T-helper 17 cell (primary cell): ENCODE measurements around the gene FAM180A. TPM values are rescaled to one million over a fixed set of nuclear protein-coding genes. Genes with fewer than 3 reads are reported as not detected.

ENCODE experiments used
- ATAC-seq: fragments of 150-1000 bp; cut with Tn5 transposase; 2 replicates; pipeline ENCODE4 v1.10.0; 2021; ENCODE audit warnings: mild to moderate bottlenecking, moderate library complexity
- DNase-seq, 3 donors: peaks; one replicate each; pipeline versions ENCODE4 v3.0.0 to v3.0.0-alpha.2; 2020 to 2021
- H3K9me3 ChIP-seq: one replicate; pipeline ENCODE4 v1.7.0; 2013; ENCODE audit warnings: low read length, mild to moderate bottlenecking; ENCODE audit not compliant: control insufficient read depth, poor library complexity, severe bottlenecking
- H3K27ac Mint-ChIP-seq: one replicate; pipeline ENCODE4 v1.8.0; 2022; ENCODE audit warnings: mild to moderate bottlenecking, moderate library complexity, mixed read lengths
- H3K27me3 Mint-ChIP-seq: one replicate; pipeline ENCODE4 v1.8.0; 2022; ENCODE audit warnings: mixed read lengths
- H3K36me3 Mint-ChIP-seq: one replicate; pipeline ENCODE4 v1.8.0; 2022; ENCODE audit warnings: low read depth, mixed read lengths
- H3K4me1 Mint-ChIP-seq: one replicate; pipeline ENCODE4 v1.8.0; 2022; ENCODE audit warnings: mild to moderate bottlenecking, mixed read lengths
- H3K4me3 Mint-ChIP-seq: one replicate; pipeline ENCODE4 v1.8.0; 2022; ENCODE audit warnings: mild to moderate bottlenecking, moderate library complexity, mixed read lengths
- total RNA-seq, 4 donors: library from RNA in 2 of 4; stranded (reverse) in 2 of 4; gene quantifications; one replicate each; pipeline ENCODE4 v1.2.3 and lab custom pipeline; 2022 to 2026

FAM180A gene
- total RNA-seq, 2 donors from 2014 or later, result not detected

- Mint-ChIP-seq H3K27ac (no peak overlapping the region), H3K36me3 (peaks cover 5% of the 10 kb centered on the region), H3K4me1 (peaks cover 2% of the 10 kb centered on the region), H3K4me3 (no peak overlapping the region), H3K27me3 (no peaks in the 10 kb centered on the region)
- H3K9me3 ChIP-seq, result no peaks in the 10 kb centered on the region
- no peak for ATAC-seq
- DNase-seq, result no peak
These were observed 56.6 kb downstream of the FAM180A start for GRCh38 chr7:135692055-135692454.

GRCh38 chr7:135690566-135690965 lies 58.0 kb downstream of the FAM180A start:
- Mint-ChIP-seq H3K4me1 (peaks cover 2% of the 10 kb centered on the region), H3K27me3 (no peaks in the 10 kb centered on the region), H3K27ac (no peak overlapping the region), H3K36me3 (peaks cover 5% of the 10 kb centered on the region), H3K4me3 (no peak overlapping the region)
- H3K9me3 ChIP-seq, result no peaks in the 10 kb centered on the region
- ATAC-seq (no peak), DNase-seq (no peak)

GRCh38 chr7:135687466-135687865 lies 61.1 kb downstream of the FAM180A start:
- no peaks in the 10 kb centered on the region for H3K9me3 ChIP-seq
- Mint-ChIP-seq H3K4me1 (peaks cover 4% of the 10 kb centered on the region), H3K36me3 (peaks cover 5% of the 10 kb centered on the region), H3K4me3 (no peak overlapping the region), H3K27me3 (no peaks in the 10 kb centered on the region), H3K27ac (no peak overlapping the region)
- DNase-seq (no peak), ATAC-seq (no peak)

- DNase-seq (no peak), ATAC-seq (no peak)
- Mint-ChIP-seq H3K27ac (no peak overlapping the region), H3K27me3 (no peaks in the 10 kb centered on the region), H3K4me3 (no peak overlapping the region), H3K4me1 (peaks cover 4% of the 10 kb centered on the region), H3K36me3 (peaks cover 5% of the 10 kb centered on the region)
- no peaks in the 10 kb centered on the region for H3K9me3 ChIP-seq
These were observed 63.1 kb downstream of the FAM180A start for GRCh38 chr7:135685306-135686084.

- Mint-ChIP-seq H3K4me1 (peaks cover 4% of the 10 kb centered on the region), H3K27me3 (no peaks in the 10 kb centered on the region), H3K4me3 (no peak overlapping the region), H3K36me3 (peaks cover 5% of the 10 kb centered on the region), H3K27ac (no peak overlapping the region)
- no peak for DNase-seq
- ATAC-seq, result no peak
- no peaks in the 10 kb centered on the region for H3K9me3 ChIP-seq
These were observed 63.9 kb downstream of the FAM180A start for GRCh38 chr7:135684699-135685098.

- peaks cover 5% of the 10 kb centered on the region for H3K36me3 Mint-ChIP-seq
- ATAC-seq, result no peak
These were observed 64.5 kb downstream of the FAM180A start for GRCh38 chr7:135684136-135684535.

GRCh38 chr7:135683609-135684008 lies 65.0 kb downstream of the FAM180A start:
- Mint-ChIP-seq H3K4me3 (no peak overlapping the region), H3K4me1 (peaks cover 4% of the 10 kb centered on the region), H3K36me3 (peaks cover 7% of the 10 kb centered on the region), H3K27me3 (no peaks in the 10 kb centered on the region), H3K27ac (no peak overlapping the region)
- no peak for ATAC-seq
- no peaks in the 10 kb centered on the region for H3K9me3 ChIP-seq
- DNase-seq, result no peak

More at GRCh38 chr7:135684136-135684535, 64.5 kb downstream of the FAM180A start:
- DNase-seq, result no peak
- H3K4me3 Mint-ChIP-seq, result no peak overlapping the region
- no peak overlapping the region for H3K27ac Mint-ChIP-seq
- H3K9me3 ChIP-seq, result no peaks in the 10 kb centered on the region
- H3K27me3 Mint-ChIP-seq, result no peaks in the 10 kb centered on the region
- H3K4me1 Mint-ChIP-seq, result peaks cover 4% of the 10 kb centered on the region

- Mint-ChIP-seq H3K27ac (no peak overlapping the region), H3K4me3 (no peak overlapping the region), H3K36me3 (peaks cover 8% of the 10 kb centered on the region), H3K27me3 (no peaks in the 10 kb centered on the region), H3K4me1 (peaks cover 2% of the 10 kb centered on the region)
- ATAC-seq, result no peak
- H3K9me3 ChIP-seq, result no peaks in the 10 kb centered on the region
- DNase-seq, result no peak
These were observed 66.4 kb downstream of the FAM180A start for GRCh38 chr7:135682191-135682590.

- no peak overlapping the region for H3K27ac Mint-ChIP-seq
- no peaks in the 10 kb centered on the region for H3K9me3 ChIP-seq
- peaks cover 8% of the 10 kb centered on the region for H3K36me3 Mint-ChIP-seq
- no peaks in the 10 kb centered on the region for H3K27me3 Mint-ChIP-seq
- no peak for ATAC-seq
- no peak for DNase-seq
- H3K4me3 Mint-ChIP-seq, result no peak overlapping the region
- H3K4me1 Mint-ChIP-seq, result peaks cover 2% of the 10 kb centered on the region
These were observed 66.9 kb downstream of the FAM180A start for GRCh38 chr7:135681762-135682161.

Other genes with a start within 250 kb of the FAM180A start
- gene CNOT4, start 238.7 kb downstream of the FAM180A start, total RNA-seq, result 10 to 100 TPM; 34.0 to 34.5 TPM
- 10 to 100 TPM; 45.4 to 47.4 TPM for gene NUP205, start 190.9 kb downstream of the FAM180A start, total RNA-seq
- gene STMP1, start 86.3 kb downstream of the FAM180A start, total RNA-seq, result 10 to 100 TPM; 15.7 to 20.7 TPM
- not detected for gene SLC13A4, start 20.6 kb downstream of the FAM180A start, total RNA-seq
- 100 to 1,000 TPM; 104 to 193 TPM for gene MTPN, start 228.5 kb upstream of the FAM180A start, total RNA-seq